K562 (cell line): ENCODE data around the gene HYAL3. TPM values are rescaled to one million over a fixed set of nuclear protein-coding genes. Genes with fewer than 3 reads are reported as not detected.
A peak's percentile ranks its signal among the peaks of the same experiment; 100 is the strongest.

Source experiments
- ATAC-seq: fragments of 200-7000 bp; cut with Tn5 transposase; 3 replicates; pipeline ENCODE4 v1.9.1; 2020; ENCODE audit warnings: moderate library complexity
- BruUV-seq: library from RNA; stranded (reverse); fragments of 400-500 nt; replicated peaks from 2 replicates; lab custom pipeline; 2021; lab: Mats Ljungman, UMichigan
- CTCF ChIA-PET: fragments of 300-600 bp; formaldehyde crosslinking; extraction: SDS; loops from one replicate; lab custom pipeline; 2021; ENCODE audit warnings: low intra/inter-chr PET ratio; lab: Yijun Ruan, JAX
- POLR2A ChIA-PET: fragments of 300-600, 350-650 bp; sonication (Branson Sonifier 250); formaldehyde crosslinking; extraction: SDS; loops from one replicate; lab custom pipeline; 2021; ENCODE audit warnings: antibody characterized with exemption, inconsistent platforms; lab: Yijun Ruan, JAX
- DNase-seq, 4 experiments: peaks; one replicate each; pipeline versions ENCODE4 v3.0.0 to v3.0.0-alpha.2; 2011 to 2018; ENCODE audit warnings: low spot score in 3 of 4, mixed read lengths in 3 of 4; ENCODE audit errors: extremely low read depth in 1 of 4
- FAIRE-seq: peaks from 2 replicates; lab custom pipeline; 2011; peaks lifted over from hg19 to GRCh38; lab: Jason Lieb, UNC
- H2AFZ ChIP-seq: 2 replicates; pipeline ENCODE4 v1.6.0; 2011; ENCODE audit warnings: low read depth, low read length, control low read depth, inconsistent platforms
- H3K27ac ChIP-seq: fragments of 200-600 bp; 3 replicates; pipeline ENCODE4 v1.8.0; 2011; ENCODE audit warnings: low read depth, mild to moderate bottlenecking, control low read depth, inconsistent platforms, low read length, moderate library complexity, mixed read lengths; ENCODE audit errors: extremely low read depth
- H3K27me3 ChIP-seq, 2 experiments: fragments of 300-600 bp in 1 of 2; 2 replicates in 1 of 2; 3 replicates in 1 of 2; pipeline versions ENCODE4 v1.6.0 to v1.8.0; 2011; ENCODE audit warnings: inconsistent platforms in 2 of 2, low read length in 2 of 2, mild to moderate bottlenecking in 1 of 2, mixed read lengths in 1 of 2, moderate library complexity in 1 of 2; ENCODE audit not compliant: control insufficient read depth in 2 of 2, insufficient read depth in 2 of 2
- H3K36me3 ChIP-seq: fragments of 300-600 bp; 3 replicates; pipeline ENCODE4 v1.8.0; 2011; ENCODE audit warnings: mild to moderate bottlenecking, low read length, inconsistent platforms; ENCODE audit not compliant: control insufficient read depth, insufficient read depth
- H3K4me1 ChIP-seq, 2 experiments: fragments of 200-600 bp in 1 of 2; replicated peaks in 1 of 2; 2 replicates in 1 of 2; 3 replicates in 1 of 2; pipeline versions ENCODE4 v1.5.1 to v1.8.0; 2011; ENCODE audit warnings: inconsistent platforms in 2 of 2, low read length in 2 of 2, mild to moderate bottlenecking in 1 of 2, mixed read lengths in 1 of 2, moderate library complexity in 1 of 2; ENCODE audit not compliant: control insufficient read depth in 2 of 2, insufficient read depth in 2 of 2
- H3K4me2 ChIP-seq: 2 replicates; pipeline ENCODE4 v1.6.1; 2011; ENCODE audit warnings: low read length, control low read depth, inconsistent platforms, mixed read lengths; ENCODE audit not compliant: insufficient read depth
- H3K4me3 ChIP-seq: fragments of 200-600 bp; sonication (generic), shearing (Covaris generic); 2 replicates; pipeline ENCODE4 v1.5.1; 2016; ENCODE audit warnings: control low read depth, inconsistent platforms
- H3K79me2 ChIP-seq: fragments of 200-600 bp; 3 replicates; pipeline ENCODE4 v1.8.0; 2011; ENCODE audit warnings: low read length, inconsistent platforms; ENCODE audit not compliant: control insufficient read depth, insufficient read depth
- H3K9ac ChIP-seq, 2 experiments: 2 replicates each; pipeline versions ENCODE4 v1.6.0 to v1.6.1; 2011; ENCODE audit warnings: low read depth in 2 of 2, low read length in 2 of 2, control low read depth in 1 of 2, inconsistent platforms in 1 of 2, mild to moderate bottlenecking in 1 of 2, mixed read lengths in 1 of 2; ENCODE audit not compliant: insufficient read depth in 1 of 2
- H3K9me1 ChIP-seq: one replicate; pipeline ENCODE4 v1.6.0; 2011; ENCODE audit warnings: inconsistent platforms, mild to moderate bottlenecking, low read length, moderate library complexity; ENCODE audit not compliant: control insufficient read depth, insufficient read depth
- H3K9me3 ChIP-seq: replicated peaks from 2 replicates; pipeline ENCODE4 v1.5.1; 2011; ENCODE audit warnings: low read depth, low read length, inconsistent platforms; ENCODE audit not compliant: control insufficient read depth, insufficient read depth
- H4K20me1 ChIP-seq: replicated peaks from 2 replicates; pipeline ENCODE4 v1.6.1; 2011; ENCODE audit warnings: low read length, inconsistent platforms, mixed read lengths; ENCODE audit not compliant: control insufficient read depth, insufficient read depth
- CREB3 ChIP-seq: fragments of 450-650 bp; conservative IDR thresholded peaks from 2 replicates; pipeline ENCODE4 v1.6.1; 2016; ENCODE audit warnings: missing genetic modification characterization, low read depth, mild to moderate bottlenecking, missing compliant biosample characterization, moderate library complexity
- CREBBP ChIP-seq: IDR thresholded peaks from one replicate; pipeline ENCODE4 v1.6.1; 2012; ENCODE audit warnings: low read depth, mild to moderate bottlenecking, control low read depth, inconsistent platforms, low read length
- FOXA1 ChIP-seq: fragments of 450-650 bp; IDR thresholded peaks from 2 replicates; pipeline ENCODE4 v1.6.1; 2016; ENCODE audit warnings: mild to moderate bottlenecking, borderline replicate concordance
- MYNN ChIP-seq, 2 experiments: sonication (generic); formaldehyde crosslinking in 1 of 2; IDR thresholded peaks; 2 replicates each; pipeline versions ENCODE4 v1.5.0 to v1.6.1; 2016 to 2020; ENCODE audit warnings: antibody characterized with exemption in 1 of 2, missing genetic modification reagents in 1 of 2
- NR2C2 ChIP-seq, 2 experiments: fragments of 200-800 bp in 1 of 2; sonication (Bioruptor generic) in 1 of 2; sonication (generic) in 1 of 2; formaldehyde crosslinking in 1 of 2; IDR thresholded peaks; 2 replicates each; pipeline versions ENCODE4 v1.6.1 to v1.8.0; 2016 to 2022; ENCODE audit warnings: mild to moderate bottlenecking in 1 of 2, missing compliant biosample characterization in 1 of 2, missing genetic modification characterization in 1 of 2, missing genetic modification reagents in 1 of 2
- PHF8 ChIP-seq: fragments of 200-600 bp; sonication (generic); IDR thresholded peaks from 2 replicates; pipeline ENCODE4 v1.6.1; 2012; ENCODE audit warnings: mixed run types, mild to moderate bottlenecking, inconsistent platforms, low read length, moderate library complexity, borderline replicate concordance
- SMARCE1 ChIP-seq: fragments of 450-650 bp; IDR thresholded peaks from 2 replicates; pipeline ENCODE4 v1.7.1; 2016; ENCODE audit warnings: mild to moderate bottlenecking
- ZC3H11A ChIP-seq: IDR thresholded peaks from 2 replicates; pipeline ENCODE4 v1.6.1; 2012; ENCODE audit warnings: low read depth, low read length, improper control_type of control experiment
- ZNF354B ChIP-seq: fragments of 250-450 bp; sonication (Bioruptor Pico); IDR thresholded peaks from 2 replicates; pipeline ENCODE4 v1.4.0; 2020
- ZNF41 ChIP-seq: fragments of 250-450 bp; sonication (Bioruptor Pico); conservative IDR thresholded peaks from 2 replicates; pipeline ENCODE4 v1.4.0; 2020; ENCODE audit warnings: mild to moderate bottlenecking
- ZNF431 ChIP-seq: sonication (generic); formaldehyde crosslinking; IDR thresholded peaks from 2 replicates; pipeline ENCODE4 v1.8.0; 2022; ENCODE audit warnings: mild to moderate bottlenecking, missing genetic modification reagents
- ZNF507 ChIP-seq: conservative IDR thresholded peaks from 2 replicates; pipeline ENCODE4 v1.6.1; 2017; ENCODE audit warnings: missing genetic modification characterization, missing compliant biosample characterization
- WGBS: fragments of 100-300 bp; shearing (Covaris generic); methylation state at CpG from one replicate; pipeline ENCODE4 v1.1.6; 2016; ENCODE audit warnings: low coverage, mixed read lengths; ENCODE audit not compliant: insufficient coverage; ENCODE audit errors: missing lambda C conversion rate; 5-methylcytosine and 5-hydroxymethylcytosine counted together
- in situ Hi-C: fragments of 300-500 bp; cut with MboI; formaldehyde crosslinking; loops from 4 replicates; pipeline ENCODE4 v1.15.0; 2018; ENCODE audit warnings: inconsistent platforms, mixed read lengths
- intact Hi-C: fragments of 100-400 bp; cut with micrococcal nuclease; formaldehyde crosslinking; loops from 2 replicates; pipeline ENCODE4 v1.14.2; 2022
- polyA plus RNA-seq, 8 experiments: library from polyadenylated mRNA; depleted of rRNA in 4 of 8; stranded (reverse) in 5 of 8; unstranded in 3 of 8; fragments of >200 nt; fragmentation: Nextera tagmentation in 2 of 8; fragmentation: Illumina TruSeq in 1 of 8; extraction: Ambion mirVana in 2 of 8; extraction: Trizol in 1 of 8; gene quantifications; 2 replicates each; pipeline versions ENCODE4 v1.2.1 to v1.2.3, GENCODE V29; 2011 to 2014; ENCODE audit warnings: inconsistent platforms in 1 of 8, missing spikeins in 1 of 8
- total RNA-seq, 7 experiments: library from RNA; depleted of rRNA in 6 of 7; stranded (reverse); fragments of >200 nt in 6 of 7; fragmentation: Illumina TruSeq in 2 of 7; extraction: Trizol in 2 of 7; gene quantifications; 2 replicates each; pipeline versions ENCODE4 v1.2.1 to v1.2.3, GENCODE V29; 2011 to 2021; ENCODE audit warnings: low replicate concordance in 1 of 7
- TF ChIP-seq, protein P1 (sequence below), 2 experiments: fragments of 200-800 bp in 1 of 2; sonication (Bioruptor generic) in 1 of 2; sonication (generic) in 1 of 2; formaldehyde crosslinking in 1 of 2; IDR thresholded peaks in 1 of 2; conservative IDR thresholded peaks in 1 of 2; 2 replicates each; pipeline versions ENCODE4 v1.5.0 to v1.6.1; 2016 to 2020; ENCODE audit warnings: missing compliant biosample characterization in 1 of 2, missing genetic modification characterization in 1 of 2, missing genetic modification reagents in 1 of 2
- TF ChIP-seq, protein P2 (sequence below): sonication (generic); formaldehyde crosslinking; IDR thresholded peaks from 2 replicates; pipeline ENCODE4 v1.8.0; 2023; ENCODE audit warnings: mild to moderate bottlenecking, missing genetic modification reagents

Gene HYAL3
- total and polyA plus RNA-seq, 9 of the 15 experiments (the other 6 are each of a cell fraction or from before 2014, with no cell fraction given), result 0.38 to 9.1 (median 6.8) TPM

DNA sequence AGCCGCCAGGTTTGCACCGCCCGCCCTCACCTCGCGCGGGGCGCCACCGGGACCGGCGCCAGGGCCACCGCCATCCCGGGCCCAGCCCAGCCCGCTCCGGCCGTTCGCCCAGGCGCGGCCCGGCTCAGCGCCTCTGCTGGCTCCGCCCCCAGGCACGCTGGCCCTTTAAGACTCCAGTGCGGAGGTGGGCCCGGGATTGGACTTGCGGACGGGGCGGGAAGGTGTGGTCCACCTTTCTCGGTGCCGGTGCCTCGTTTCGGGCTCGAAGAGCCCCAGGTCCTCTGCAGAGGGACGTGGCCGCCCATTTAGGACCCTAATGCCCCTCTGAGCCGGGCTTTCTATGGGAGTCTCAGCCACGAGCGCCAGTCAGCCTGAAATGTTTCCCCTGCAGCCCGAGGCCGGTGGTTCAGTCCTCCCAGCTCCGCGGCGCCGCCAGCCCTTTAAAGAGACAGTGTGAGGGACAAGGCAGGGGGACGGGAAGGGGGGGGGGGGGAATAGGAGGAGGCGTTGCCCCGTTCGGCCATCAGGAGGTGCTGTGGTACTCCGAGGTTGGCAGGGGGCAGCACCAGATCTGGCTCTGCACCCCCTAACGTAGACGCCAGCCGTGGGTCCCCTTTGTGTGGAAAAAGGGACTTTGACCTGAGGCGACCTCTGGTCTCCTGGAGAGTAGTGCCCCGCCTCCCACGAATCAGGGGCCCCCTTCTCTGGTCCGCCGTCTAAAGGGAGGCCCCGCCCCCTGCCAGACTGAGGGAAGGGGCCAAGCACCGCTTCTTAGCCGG lies 22.3 kb upstream of the HYAL3 start (continued):
- TF ChIP-seq MYNN (IDR thresholded peaks at IDR 0.05) (no peak), MYNN (CRISPR knock-in tag; IDR thresholded peaks at IDR 0.05) (no peak), CREBBP (no peak), NR2C2 (CRISPR knock-in tag; IDR thresholded peaks at IDR 0.05) (no peak), NR2C2 (tag; IDR thresholded peaks at IDR 0.05) (peak; percentile 29; the same call in 1 of the 2 replicates), PHF8 (peak; percentile 66; the same call in 1 of the 2 replicates), ZNF41 (CRISPR knock-in tag) (no peak), ZNF431 (CRISPR knock-in tag) (no peak), ZC3H11A (no peak)

DNA sequence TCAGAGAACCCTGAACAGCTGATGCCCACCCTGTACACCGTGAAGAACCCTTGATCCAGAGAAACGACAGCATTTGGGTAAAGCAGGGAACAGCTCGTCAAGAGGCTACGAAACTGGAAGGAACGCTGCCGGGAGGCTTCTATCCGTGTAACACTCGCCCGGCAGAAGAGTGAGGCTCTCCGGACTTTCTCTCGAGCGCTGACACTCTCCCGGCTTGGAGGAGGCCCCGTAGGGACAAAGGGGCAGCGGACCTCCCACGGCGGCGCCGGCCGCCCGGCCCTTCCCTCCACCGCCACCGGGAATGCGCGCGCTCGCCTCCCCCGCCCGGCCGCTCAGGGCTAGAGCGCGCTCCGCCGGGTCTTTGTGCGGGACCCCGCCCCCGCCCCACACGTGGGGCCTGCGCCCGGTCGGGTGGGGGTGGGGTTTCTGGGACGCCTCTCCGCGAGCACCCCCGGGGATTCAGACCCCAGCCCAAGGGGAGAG lies 21.7 kb upstream of the HYAL3 start:
- H3K79me2 ChIP-seq, result peaks cover 22% of the 10 kb centered on the region
- intact Hi-C loops, result no loop called here
- DNase-seq, result peak; percentile 78 to 83 (median 80)
- TF ChIP-seq ZNF354B (CRISPR knock-in tag), result no peak
- no peak for TF ChIP-seq CREB3
- no peak for TF ChIP-seq SMARCE1
- TF ChIP-seq, protein P1, sequence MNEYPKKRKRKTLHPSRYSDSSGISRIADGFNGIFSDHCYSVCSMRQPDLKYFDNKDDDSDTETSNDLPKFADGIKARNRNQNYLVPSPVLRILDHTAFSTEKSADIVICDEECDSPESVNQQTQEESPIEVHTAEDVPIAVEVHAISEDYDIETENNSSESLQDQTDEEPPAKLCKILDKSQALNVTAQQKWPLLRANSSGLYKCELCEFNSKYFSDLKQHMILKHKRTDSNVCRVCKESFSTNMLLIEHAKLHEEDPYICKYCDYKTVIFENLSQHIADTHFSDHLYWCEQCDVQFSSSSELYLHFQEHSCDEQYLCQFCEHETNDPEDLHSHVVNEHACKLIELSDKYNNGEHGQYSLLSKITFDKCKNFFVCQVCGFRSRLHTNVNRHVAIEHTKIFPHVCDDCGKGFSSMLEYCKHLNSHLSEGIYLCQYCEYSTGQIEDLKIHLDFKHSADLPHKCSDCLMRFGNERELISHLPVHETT (CRISPR knock-in tag; conservative IDR thresholded peaks at IDR 0.05 in 1 of 2, IDR thresholded peaks at IDR 0.05 in 1 of 2), result peak in 1 of 2 experiments; percentile 77; a peak in 2 of 4 replicates
- TF ChIP-seq FOXA1, result no peak
- TF ChIP-seq, protein P2, sequence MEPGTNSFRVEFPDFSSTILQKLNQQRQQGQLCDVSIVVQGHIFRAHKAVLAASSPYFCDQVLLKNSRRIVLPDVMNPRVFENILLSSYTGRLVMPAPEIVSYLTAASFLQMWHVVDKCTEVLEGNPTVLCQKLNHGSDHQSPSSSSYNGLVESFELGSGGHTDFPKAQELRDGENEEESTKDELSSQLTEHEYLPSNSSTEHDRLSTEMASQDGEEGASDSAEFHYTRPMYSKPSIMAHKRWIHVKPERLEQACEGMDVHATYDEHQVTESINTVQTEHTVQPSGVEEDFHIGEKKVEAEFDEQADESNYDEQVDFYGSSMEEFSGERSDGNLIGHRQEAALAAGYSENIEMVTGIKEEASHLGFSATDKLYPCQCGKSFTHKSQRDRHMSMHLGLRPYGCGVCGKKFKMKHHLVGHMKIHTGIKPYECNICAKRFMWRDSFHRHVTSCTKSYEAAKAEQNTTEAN (CRISPR knock-in tag), result no peak
- TF ChIP-seq ZNF507 (tag), result no peak

More for the DNA sequence above, 21.7 kb upstream of the HYAL3 start:
- no peaks in the 10 kb centered on the region for H4K20me1 ChIP-seq
- H3K9ac ChIP-seq, result peak overlapping the region; percentile 98
- BruUV-seq, result no TSS peak
- H3K4me3 ChIP-seq, result peak overlapping the region; percentile 81
- H3K36me3 ChIP-seq, result peaks cover 37% of the 10 kb centered on the region; the same call in 2 of the 3 replicates
- ChIA-PET CTCF (no interaction called here), POLR2A (interaction anchor here (0.9 to 1.2 kb wide), 3 partner anchors 9 to 59 kb away, joined by 4 to 5 read pairs (median 4); partner anchors contain the start of gene HYAL1)
- WGBS, result 0% methylated on average over 12 of the region's 45 CpGs
- H3K9me3 ChIP-seq, result no peaks in the 10 kb centered on the region
- peak overlapping the region; percentile 90 for H3K4me2 ChIP-seq
- no peaks in the 10 kb centered on the region for H3K27me3 ChIP-seq
- ATAC-seq, result peak; percentile 80
- in situ Hi-C loops, result no loop called here
- H3K4me1 ChIP-seq, result peaks cover 36 to 80% of the 10 kb centered on the region in 2 experiments
- FAIRE-seq, result peak; percentile 11
- H2AFZ ChIP-seq, result peak overlapping the region; percentile 99
- no peaks in the 10 kb centered on the region for H3K9me1 ChIP-seq
- peak overlapping the region; percentile 100 for H3K27ac ChIP-seq
